Erythroblast (primary cell): ENCODE data around the gene FAM168A.

Source experiments
- GATA1 ChIP-seq: IDR thresholded peaks from 2 replicates; pipeline ENCODE4 v1.6.1; 2011; ENCODE audit warnings: low read depth, mild to moderate bottlenecking, control low read depth, low read length, moderate library complexity
- POLR2A ChIP-seq: IDR thresholded peaks from 2 replicates; pipeline ENCODE4 v1.6.1; 2011; ENCODE audit warnings: mild to moderate bottlenecking, low read length

GRCh38 chr11:73379189-73379880, 218.6 kb downstream of the FAM168A start:
- TF ChIP-seq POLR2A (no peak), GATA1 (no peak)
